H1 (cell line): Measurements from ENCODE around the gene TMTC2. TPM values are rescaled to one million over a fixed set of nuclear protein-coding genes. Genes with fewer than 3 reads are reported as not detected.

ENCODE experiments used
- CTCF ChIA-PET: fragments of 300-600 bp; sonication (Branson Sonifier 250); formaldehyde crosslinking; loops from one replicate; lab custom pipeline; 2021; ENCODE audit not compliant: partially characterized antibody; lab: Charles Lee
- POLR2A ChIA-PET: fragments of 300-600 bp; sonication (Branson Sonifier 250); formaldehyde crosslinking; loops from one replicate; lab custom pipeline; 2021; ENCODE audit warnings: inconsistent platforms; ENCODE audit not compliant: partially characterized antibody; lab: Charles Lee
- DNase-seq, 2 experiments: peaks; one replicate each; pipeline versions ENCODE4 v3.0.0 to v3.0.0-alpha.2; 2010 to 2022; ENCODE audit warnings: low spot score in 2 of 2, low read depth in 1 of 2, mixed read lengths in 1 of 2
- FAIRE-seq: peaks from 2 replicates; lab custom pipeline; 2011; peaks lifted over from hg19 to GRCh38; lab: Jason Lieb, UNC
- H2AFZ ChIP-seq: 2 replicates; pipeline ENCODE4 v1.8.1; 2012; ENCODE audit warnings: low read length, inconsistent platforms
- H2AK5ac ChIP-seq: 2 replicates; pipeline ENCODE4 v1.6.1; 2013; ENCODE audit warnings: low read depth, low read length
- H2BK120ac ChIP-seq: replicated peaks from 2 replicates; pipeline ENCODE3; 2013; ENCODE audit warnings: low read depth, low read length, inconsistent platforms
- H2BK12ac ChIP-seq: 2 replicates; pipeline ENCODE4 v1.6.1; 2013; ENCODE audit warnings: low read depth, low read length
- H2BK15ac ChIP-seq: 2 replicates; pipeline ENCODE4 v1.6.1; 2013; ENCODE audit warnings: low read length
- H2BK20ac ChIP-seq: 2 replicates; pipeline ENCODE4 v1.6.1; 2013; ENCODE audit warnings: low read length
- H2BK5ac ChIP-seq: 2 replicates; pipeline ENCODE4 v1.6.1; 2013; ENCODE audit warnings: low read depth, low read length
- H3K14ac ChIP-seq: 2 replicates; pipeline ENCODE4 v1.6.1; 2013; ENCODE audit warnings: inconsistent platforms; ENCODE audit not compliant: insufficient read length
- H3K18ac ChIP-seq: 2 replicates; pipeline ENCODE4 v1.6.1; 2013; ENCODE audit warnings: low read length; ENCODE audit errors: extremely low read depth
- H3K23ac ChIP-seq: 2 replicates; pipeline ENCODE4 v1.6.1; 2013; ENCODE audit warnings: inconsistent platforms; ENCODE audit not compliant: insufficient read length
- H3K23me2 ChIP-seq: 2 replicates; pipeline ENCODE4 v1.6.1; 2013; ENCODE audit warnings: low read depth, low read length
- H3K27ac ChIP-seq: 2 replicates; pipeline ENCODE4 v1.6.1; 2011; ENCODE audit warnings: low read depth, low read length, inconsistent platforms
- H3K27me3 ChIP-seq, 4 experiments: replicated peaks in 1 of 4; 1 replicate in 1 of 4; 2 replicates in 3 of 4; pipeline versions ENCODE4 v1.6.1 to v1.8.1; 2011 to 2013; ENCODE audit warnings: low read length in 3 of 4, mild to moderate bottlenecking in 3 of 4, inconsistent platforms in 2 of 4, mixed read lengths in 2 of 4, moderate library complexity in 1 of 4; ENCODE audit not compliant: control insufficient read depth in 3 of 4, insufficient read depth in 3 of 4; ENCODE audit errors: extremely low read depth in 1 of 4
- H3K36me3 ChIP-seq, 4 experiments: 2 replicates each; pipeline versions ENCODE4 v1.6.1 to v1.8.1; 2011 to 2013; ENCODE audit warnings: mild to moderate bottlenecking in 4 of 4, low read length in 3 of 4, moderate library complexity in 2 of 4, control low read depth in 1 of 4, inconsistent platforms in 1 of 4; ENCODE audit not compliant: insufficient read depth in 4 of 4, control insufficient read depth in 2 of 4
- H3K4ac ChIP-seq: replicated peaks from 2 replicates; pipeline ENCODE3; 2013; ENCODE audit warnings: low read length, low read depth, mixed read lengths, inconsistent platforms; ENCODE audit not compliant: insufficient read length
- H3K4me1 ChIP-seq, 4 experiments: replicated peaks in 1 of 4; 1 replicate in 1 of 4; 2 replicates in 3 of 4; pipeline versions ENCODE4 v1.6.1 to v1.8.1; 2011 to 2013; ENCODE audit warnings: low read length in 3 of 4, inconsistent platforms in 2 of 4, mixed read lengths in 1 of 4; ENCODE audit not compliant: insufficient read depth in 4 of 4, control insufficient read depth in 3 of 4
- H3K4me2 ChIP-seq, 2 experiments: 2 replicates each; pipeline versions ENCODE4 v1.6.1 to v1.8.1; 2011 to 2013; ENCODE audit warnings: low read depth in 2 of 2, low read length in 2 of 2, control low read depth in 1 of 2, inconsistent platforms in 1 of 2, mild to moderate bottlenecking in 1 of 2; ENCODE audit not compliant: insufficient read depth in 1 of 2
- H3K4me3 ChIP-seq, 4 experiments: fragments of 200-600, 300-600 bp in 1 of 4; sonication (generic), shearing (Covaris generic), sonication (Bioruptor Twin) in 1 of 4; 2 replicates each; pipeline versions ENCODE4 v1.5.1 to v1.8.1; 2011 to 2016; ENCODE audit warnings: low read length in 4 of 4, low read depth in 3 of 4, control low read depth in 2 of 4, inconsistent platforms in 2 of 4, mild to moderate bottlenecking in 2 of 4, mixed read lengths in 1 of 4, moderate library complexity in 1 of 4; ENCODE audit not compliant: insufficient read depth in 2 of 4; ENCODE audit errors: extremely low read depth in 1 of 4
- H3K56ac ChIP-seq: replicated peaks from 2 replicates; pipeline ENCODE3; 2013; ENCODE audit warnings: low read depth, mild to moderate bottlenecking, mixed read lengths, low read length, inconsistent platforms; ENCODE audit not compliant: insufficient read length
- H3K79me1 ChIP-seq: 2 replicates; pipeline ENCODE4 v1.6.1; 2013; ENCODE audit warnings: low read depth, low read length, control low read depth
- H3K79me2 ChIP-seq, 2 experiments: 2 replicates each; pipeline versions ENCODE4 v1.6.1 to v1.8.1; 2012 to 2013; ENCODE audit warnings: low read length in 2 of 2, mild to moderate bottlenecking in 2 of 2, inconsistent platforms in 1 of 2; ENCODE audit not compliant: insufficient read depth in 2 of 2, control insufficient read depth in 1 of 2
- H3K9ac ChIP-seq, 4 experiments: replicated peaks in 1 of 4; 1 replicate in 1 of 4; 2 replicates in 3 of 4; pipeline versions ENCODE4 v1.6.1 to v1.8.1; 2011 to 2013; ENCODE audit warnings: low read depth in 3 of 4, low read length in 3 of 4, control low read depth in 2 of 4, mild to moderate bottlenecking in 2 of 4, moderate library complexity in 2 of 4, inconsistent platforms in 1 of 4; ENCODE audit errors: extremely low read depth in 1 of 4
- H3K9me3 ChIP-seq, 2 experiments: 2 replicates each; pipeline versions ENCODE4 v1.6.1 to v1.8.1; 2012 to 2013; ENCODE audit warnings: mild to moderate bottlenecking in 2 of 2, moderate library complexity in 2 of 2, control low read depth in 1 of 2, inconsistent platforms in 1 of 2, low read depth in 1 of 2, low read length in 1 of 2, mixed read lengths in 1 of 2; ENCODE audit not compliant: insufficient read depth in 2 of 2
- H4K20me1 ChIP-seq, 2 experiments: replicated peaks in 1 of 2; 2 replicates each; pipeline versions ENCODE3 to v1.8.1; 2011 to 2013; ENCODE audit warnings: inconsistent platforms in 2 of 2, low read length in 2 of 2, mild to moderate bottlenecking in 1 of 2; ENCODE audit not compliant: insufficient read depth in 2 of 2, control insufficient read depth in 1 of 2
- H4K5ac ChIP-seq: 2 replicates; pipeline ENCODE4 v1.6.1; 2013; ENCODE audit warnings: low read length, low read depth, mixed read lengths, inconsistent platforms; ENCODE audit not compliant: insufficient read length
- H4K8ac ChIP-seq: 2 replicates; pipeline ENCODE4 v1.8.0; 2013; ENCODE audit warnings: mild to moderate bottlenecking, moderate library complexity, low read length, inconsistent platforms; ENCODE audit not compliant: insufficient read depth; ENCODE audit errors: extremely low read depth
- H4K91ac ChIP-seq: replicated peaks from 2 replicates; pipeline ENCODE3; 2013; ENCODE audit warnings: low read length, mixed read lengths, inconsistent platforms; ENCODE audit not compliant: insufficient read length
- ATF3 ChIP-seq: IDR thresholded peaks from 2 replicates; pipeline ENCODE4 v1.6.1; 2011; ENCODE audit warnings: low read depth, mild to moderate bottlenecking, low read length; ENCODE audit not compliant: insufficient read depth
- CTBP2 ChIP-seq: IDR thresholded peaks from 2 replicates; pipeline ENCODE4 v1.7.0; 2011; ENCODE audit warnings: borderline replicate concordance, mild to moderate bottlenecking, moderate library complexity, mixed read lengths, low read length; ENCODE audit not compliant: insufficient read depth, insufficient read length
- EGR1 ChIP-seq: IDR thresholded peaks from 2 replicates; pipeline ENCODE4 v1.6.1; 2011; ENCODE audit warnings: low read depth, low read length, borderline replicate concordance
- FOSL1 ChIP-seq: IDR thresholded peaks from 2 replicates; pipeline ENCODE4 v1.6.1; 2011; ENCODE audit warnings: mild to moderate bottlenecking, low read depth, low read length, moderate library complexity; ENCODE audit not compliant: insufficient read depth
- GABPA ChIP-seq: IDR thresholded peaks from 2 replicates; pipeline ENCODE4 v1.6.1; 2011; ENCODE audit warnings: mild to moderate bottlenecking, low read length, moderate library complexity, borderline replicate concordance; ENCODE audit not compliant: insufficient read depth
- KDM1A ChIP-seq: fragments of 200-600, 300-600 bp; sonication (generic); IDR thresholded peaks from 2 replicates; pipeline ENCODE4 v1.7.1; 2016; ENCODE audit warnings: mild to moderate bottlenecking, low read length, borderline replicate concordance
- MAFK ChIP-seq: IDR thresholded peaks from 2 replicates; pipeline ENCODE4 v1.6.1; 2012; ENCODE audit warnings: low read depth, mild to moderate bottlenecking, improper control_type of control experiment, low read length
- POLR2A ChIP-seq, 2 experiments: IDR thresholded peaks; 1 replicate in 1 of 2; 2 replicates in 1 of 2; pipeline ENCODE4 v1.6.1; 2011; ENCODE audit warnings: low read depth in 2 of 2, low read length in 2 of 2, mild to moderate bottlenecking in 2 of 2; ENCODE audit errors: control extremely low read depth in 1 of 2
- POLR2AphosphoS5 ChIP-seq: IDR thresholded peaks from 2 replicates; pipeline ENCODE4 v1.6.1; 2011; ENCODE audit warnings: low read depth, low read length
- TCF12 ChIP-seq: IDR thresholded peaks from 2 replicates; pipeline ENCODE4 v1.6.1; 2011; ENCODE audit warnings: low read depth, mild to moderate bottlenecking, low read length
- WGBS, 2 experiments: shearing (Covaris generic) in 1 of 2; methylation state at CpG; one replicate each; pipeline versions ENCODE4 v1.1.6 to v1.1.7; 2013 to 2015; ENCODE audit warnings: low lambda C conversion rate in 2 of 2, mixed read lengths in 2 of 2, inconsistent platforms in 1 of 2, low coverage in 1 of 2, missing lambda C conversion rate in 1 of 2; ENCODE audit not compliant: insufficient replicate concordance in 2 of 2, insufficient coverage in 1 of 2, insufficient read length in 1 of 2; ENCODE audit errors: extremely low coverage in 1 of 2, missing lambda C conversion rate in 1 of 2; 5-methylcytosine and 5-hydroxymethylcytosine counted together
- polyA plus RNA-seq, 7 experiments: library from polyadenylated mRNA; depleted of rRNA in 3 of 7; stranded (reverse) in 5 of 7; unstranded in 2 of 7; fragments of >200 nt in 5 of 7; fragments of 200-250 nt in 2 of 7; gene quantifications; 1 replicate in 5 of 7; 2 replicates in 1 of 7; 4 replicates in 1 of 7; pipeline versions ENCODE4 v1.2.1 to v1.2.3, GENCODE V29; 2011 to 2013; ENCODE audit warnings: missing spikeins in 2 of 7, mixed read lengths in 2 of 7
- total RNA-seq: library from RNA; stranded (reverse); fragmentation: NEBNext Ultra II Directional; extraction: Animal tissue kit (Norgen Biotek cat#: 25700); gene quantifications from 2 replicates; pipeline ENCODE4 v1.2.1, GENCODE V29; 2021
- TF ChIP-seq, protein P1 (sequence below): IDR thresholded peaks from 2 replicates; pipeline ENCODE4 v1.6.1; 2012; ENCODE audit warnings: inconsistent platforms
- TF ChIP-seq, protein P2 (sequence below): IDR thresholded peaks from 2 replicates; pipeline ENCODE4 v1.6.1; 2011; ENCODE audit warnings: low read length, improper control_type of control experiment

Gene TMTC2
- total and polyA plus RNA-seq, 2 of the 8 experiments (the other 6 are each of a cell fraction or from before 2014, with no cell fraction given): 2.3 to 3.9 TPM

DNA sequence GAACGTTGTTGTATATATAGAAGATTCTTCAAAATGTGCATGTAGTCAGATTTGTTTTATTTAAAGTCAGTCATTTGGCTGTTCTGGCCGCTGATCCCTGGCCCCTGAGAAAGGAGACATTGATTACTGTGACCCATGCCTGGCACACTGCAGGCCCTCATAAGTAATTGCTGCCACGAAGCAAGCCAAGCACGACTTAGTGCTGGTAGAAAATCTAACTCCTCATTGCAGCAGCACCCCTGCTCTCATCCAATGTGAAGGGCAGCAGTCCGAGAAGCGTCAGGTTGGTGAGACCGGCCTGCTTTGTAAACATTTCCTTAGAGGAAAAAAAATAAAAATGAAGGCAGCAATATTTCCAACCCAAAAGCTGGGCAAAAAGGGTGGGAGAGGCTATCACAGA lies 22.8 kb upstream of the TMTC2 start:
- H3K4ac ChIP-seq: no peak overlapping the region
- no peak overlapping the region for H2BK12ac ChIP-seq
- H3K23ac ChIP-seq: no peak overlapping the region
- ChIA-PET CTCF (interaction anchor here (2.1 kb wide), 1 partner anchor 22 kb away, joined by 5 read pairs; the partner anchor contains the start of gene TMTC2), POLR2A (no interaction called here)
- no peak overlapping the region for H2BK20ac ChIP-seq
- H3K9ac ChIP-seq: no peak overlapping the region
- no peak overlapping the region for H3K56ac ChIP-seq
- no peaks in the 10 kb centered on the region for H3K79me2 ChIP-seq
- WGBS, 2 experiments: 82% methylated on average over 7 of the region's 7 CpGs; no CpG with 5 or more reads in 1 of the 2 experiments
- no peak overlapping the region for H2BK15ac ChIP-seq
- H3K4me1 ChIP-seq: peaks cover 0 to 8% (median 5%) of the 10 kb centered on the region in 4 experiments; a peak in 3 of 7 replicates
- no peaks in the 10 kb centered on the region for H4K20me1 ChIP-seq
- no peak overlapping the region for H4K5ac ChIP-seq
- no peak overlapping the region for H2AK5ac ChIP-seq
- peak overlapping the region in 1 of 2 experiments; percentile 43; a peak in 2 of 4 replicates for H3K4me2 ChIP-seq
- H3K27ac ChIP-seq: no peak overlapping the region
- H3K4me3 ChIP-seq: no peak overlapping the region
- no peaks in the 10 kb centered on the region for H3K27me3 ChIP-seq
- no peaks in the 10 kb centered on the region; a peak in 1 of 8 replicates for H3K36me3 ChIP-seq
- FAIRE-seq: no peak
- H3K18ac ChIP-seq: no peak overlapping the region; the same call in 1 of the 2 replicates
- H4K91ac ChIP-seq: no peak overlapping the region
- no peak overlapping the region for H4K8ac ChIP-seq
- no peak overlapping the region for H2BK120ac ChIP-seq
- H2AFZ ChIP-seq: no peak overlapping the region
- no peak overlapping the region for H2BK5ac ChIP-seq
- no peaks in the 10 kb centered on the region for H3K23me2 ChIP-seq
- H3K14ac ChIP-seq: no peak overlapping the region
- peaks cover 0 to 6% of the 10 kb centered on the region in 2 experiments; a peak in 1 of 4 replicates for H3K9me3 ChIP-seq
- H3K79me1 ChIP-seq: no peaks in the 10 kb centered on the region
- no peak for DNase-seq
- no peak for TF ChIP-seq GABPA
- TF ChIP-seq, protein P1, sequence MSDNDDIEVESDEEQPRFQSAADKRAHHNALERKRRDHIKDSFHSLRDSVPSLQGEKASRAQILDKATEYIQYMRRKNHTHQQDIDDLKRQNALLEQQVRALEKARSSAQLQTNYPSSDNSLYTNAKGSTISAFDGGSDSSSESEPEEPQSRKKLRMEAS: no peak
- TF ChIP-seq FOSL1: no peak
- TF ChIP-seq MAFK: no peak
- TF ChIP-seq KDM1A: no peak
- TF ChIP-seq POLR2A (IDR thresholded peaks at IDR 0.05; ENCODE audit: control extremely low read depth in 1 of 2, low read depth in 2 of 2, low read length in 2 of 2): no peak
- no peak for TF ChIP-seq EGR1
- TF ChIP-seq ATF3: no peak
- TF ChIP-seq POLR2AphosphoS5: no peak
- no peak for TF ChIP-seq CTBP2
- TF ChIP-seq, protein P2, sequence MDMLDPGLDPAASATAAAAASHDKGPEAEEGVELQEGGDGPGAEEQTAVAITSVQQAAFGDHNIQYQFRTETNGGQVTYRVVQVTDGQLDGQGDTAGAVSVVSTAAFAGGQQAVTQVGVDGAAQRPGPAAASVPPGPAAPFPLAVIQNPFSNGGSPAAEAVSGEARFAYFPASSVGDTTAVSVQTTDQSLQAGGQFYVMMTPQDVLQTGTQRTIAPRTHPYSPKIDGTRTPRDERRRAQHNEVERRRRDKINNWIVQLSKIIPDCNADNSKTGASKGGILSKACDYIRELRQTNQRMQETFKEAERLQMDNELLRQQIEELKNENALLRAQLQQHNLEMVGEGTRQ: no peak
- TF ChIP-seq TCF12: no peak
